GM23338 (cell line): ENCODE results near the gene TBRG4.

Experiments used
- CREB1 ChIP-seq: fragments of 250-450 bp; sonication (Bioruptor Pico); IDR thresholded peaks from 2 replicates; pipeline ENCODE4 v1.5.0; 2020; ENCODE audit warnings: low read depth, mild to moderate bottlenecking, moderate library complexity
- EZH2 ChIP-seq: fragments of 200-600 bp; sonication (generic); IDR thresholded peaks from one replicate; pipeline ENCODE4 v1.8.0; 2017; ENCODE audit warnings: antibody characterized with exemption, mild to moderate bottlenecking, low read depth; ENCODE audit not compliant: unreplicated experiment
- JUNB ChIP-seq: IDR thresholded peaks from one replicate; pipeline ENCODE4 v1.6.1; 2016; ENCODE audit warnings: antibody characterized with exemption; ENCODE audit not compliant: unreplicated experiment
- POLR2AphosphoS5 ChIP-seq: IDR thresholded peaks from 2 replicates; pipeline ENCODE4 v1.6.1; 2016; ENCODE audit warnings: antibody characterized with exemption, low read depth
- ZNF114 ChIP-seq: fragments of 250-450 bp; sonication (Bioruptor Pico); IDR thresholded peaks from 2 replicates; pipeline ENCODE4 v1.5.0; 2020; ENCODE audit warnings: mild to moderate bottlenecking, moderate library complexity
- TF ChIP-seq, protein P1 (sequence below), 2 experiments: fragments of 200-600 bp in 1 of 2; sonication (generic) in 1 of 2; conservative IDR thresholded peaks; 2 replicates each; pipeline versions ENCODE4 v1.5.1 to v1.6.1; 2016 to 2017; ENCODE audit warnings: antibody characterized with exemption in 2 of 2, low read depth in 2 of 2, mild to moderate bottlenecking in 2 of 2, moderate library complexity in 1 of 2
- TF ChIP-seq, protein P2 (sequence below): IDR thresholded peaks from one replicate; pipeline ENCODE4 v1.6.1; 2018; ENCODE audit warnings: antibody characterized with exemption; ENCODE audit not compliant: unreplicated experiment
- TF ChIP-seq, protein P3 (sequence below): fragments of 250-450 bp; sonication (Bioruptor Pico); IDR thresholded peaks from 2 replicates; pipeline ENCODE4 v1.5.0; 2020; ENCODE audit warnings: mild to moderate bottlenecking, moderate library complexity
- TF ChIP-seq, protein P4 (sequence below): IDR thresholded peaks from 2 replicates; pipeline ENCODE4 v1.6.1; 2016; ENCODE audit warnings: antibody characterized with exemption

DNA sequence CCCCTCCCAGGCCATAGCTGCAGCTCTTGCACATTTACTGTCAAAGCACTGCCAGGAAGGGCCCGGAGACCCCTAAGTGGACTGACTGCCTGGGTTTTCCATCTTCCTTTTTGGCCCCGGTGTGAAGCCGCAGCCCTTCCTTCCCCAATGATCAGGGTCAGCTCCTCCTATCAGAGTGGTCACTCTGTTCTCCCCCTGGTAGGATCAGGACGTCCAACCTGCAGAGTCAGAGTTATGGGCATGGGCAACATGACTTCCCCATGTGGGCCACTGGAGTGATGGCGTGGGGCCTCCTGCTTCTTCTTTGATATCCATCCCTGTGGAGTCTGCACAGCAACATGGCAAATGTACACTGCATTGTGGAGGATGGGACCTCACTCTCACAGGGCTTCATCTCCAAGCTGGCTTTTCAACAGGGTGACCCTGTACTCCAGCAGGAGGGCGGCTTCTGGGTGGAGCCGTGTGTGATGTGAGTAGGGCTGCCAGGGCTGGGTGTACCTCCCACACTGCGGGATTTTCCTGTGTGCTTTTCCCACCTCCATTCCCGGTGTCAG lies 39.7 kb upstream of the TBRG4 start:
- TF ChIP-seq EZH2 (no peak), JUNB (no peak), ZNF114 (CRISPR knock-in tag) (no peak), POLR2AphosphoS5 (no peak), CREB1 (CRISPR knock-in tag) (no peak)
- TF ChIP-seq, protein P1, sequence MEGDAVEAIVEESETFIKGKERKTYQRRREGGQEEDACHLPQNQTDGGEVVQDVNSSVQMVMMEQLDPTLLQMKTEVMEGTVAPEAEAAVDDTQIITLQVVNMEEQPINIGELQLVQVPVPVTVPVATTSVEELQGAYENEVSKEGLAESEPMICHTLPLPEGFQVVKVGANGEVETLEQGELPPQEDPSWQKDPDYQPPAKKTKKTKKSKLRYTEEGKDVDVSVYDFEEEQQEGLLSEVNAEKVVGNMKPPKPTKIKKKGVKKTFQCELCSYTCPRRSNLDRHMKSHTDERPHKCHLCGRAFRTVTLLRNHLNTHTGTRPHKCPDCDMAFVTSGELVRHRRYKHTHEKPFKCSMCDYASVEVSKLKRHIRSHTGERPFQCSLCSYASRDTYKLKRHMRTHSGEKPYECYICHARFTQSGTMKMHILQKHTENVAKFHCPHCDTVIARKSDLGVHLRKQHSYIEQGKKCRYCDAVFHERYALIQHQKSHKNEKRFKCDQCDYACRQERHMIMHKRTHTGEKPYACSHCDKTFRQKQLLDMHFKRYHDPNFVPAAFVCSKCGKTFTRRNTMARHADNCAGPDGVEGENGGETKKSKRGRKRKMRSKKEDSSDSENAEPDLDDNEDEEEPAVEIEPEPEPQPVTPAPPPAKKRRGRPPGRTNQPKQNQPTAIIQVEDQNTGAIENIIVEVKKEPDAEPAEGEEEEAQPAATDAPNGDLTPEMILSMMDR (conservative IDR thresholded peaks at IDR 0.05; ENCODE audit: low read depth in 2 of 2): no peak
- TF ChIP-seq, protein P2, sequence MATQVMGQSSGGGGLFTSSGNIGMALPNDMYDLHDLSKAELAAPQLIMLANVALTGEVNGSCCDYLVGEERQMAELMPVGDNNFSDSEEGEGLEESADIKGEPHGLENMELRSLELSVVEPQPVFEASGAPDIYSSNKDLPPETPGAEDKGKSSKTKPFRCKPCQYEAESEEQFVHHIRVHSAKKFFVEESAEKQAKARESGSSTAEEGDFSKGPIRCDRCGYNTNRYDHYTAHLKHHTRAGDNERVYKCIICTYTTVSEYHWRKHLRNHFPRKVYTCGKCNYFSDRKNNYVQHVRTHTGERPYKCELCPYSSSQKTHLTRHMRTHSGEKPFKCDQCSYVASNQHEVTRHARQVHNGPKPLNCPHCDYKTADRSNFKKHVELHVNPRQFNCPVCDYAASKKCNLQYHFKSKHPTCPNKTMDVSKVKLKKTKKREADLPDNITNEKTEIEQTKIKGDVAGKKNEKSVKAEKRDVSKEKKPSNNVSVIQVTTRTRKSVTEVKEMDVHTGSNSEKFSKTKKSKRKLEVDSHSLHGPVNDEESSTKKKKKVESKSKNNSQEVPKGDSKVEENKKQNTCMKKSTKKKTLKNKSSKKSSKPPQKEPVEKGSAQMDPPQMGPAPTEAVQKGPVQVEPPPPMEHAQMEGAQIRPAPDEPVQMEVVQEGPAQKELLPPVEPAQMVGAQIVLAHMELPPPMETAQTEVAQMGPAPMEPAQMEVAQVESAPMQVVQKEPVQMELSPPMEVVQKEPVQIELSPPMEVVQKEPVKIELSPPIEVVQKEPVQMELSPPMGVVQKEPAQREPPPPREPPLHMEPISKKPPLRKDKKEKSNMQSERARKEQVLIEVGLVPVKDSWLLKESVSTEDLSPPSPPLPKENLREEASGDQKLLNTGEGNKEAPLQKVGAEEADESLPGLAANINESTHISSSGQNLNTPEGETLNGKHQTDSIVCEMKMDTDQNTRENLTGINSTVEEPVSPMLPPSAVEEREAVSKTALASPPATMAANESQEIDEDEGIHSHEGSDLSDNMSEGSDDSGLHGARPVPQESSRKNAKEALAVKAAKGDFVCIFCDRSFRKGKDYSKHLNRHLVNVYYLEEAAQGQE: no peak
- TF ChIP-seq, protein P3, sequence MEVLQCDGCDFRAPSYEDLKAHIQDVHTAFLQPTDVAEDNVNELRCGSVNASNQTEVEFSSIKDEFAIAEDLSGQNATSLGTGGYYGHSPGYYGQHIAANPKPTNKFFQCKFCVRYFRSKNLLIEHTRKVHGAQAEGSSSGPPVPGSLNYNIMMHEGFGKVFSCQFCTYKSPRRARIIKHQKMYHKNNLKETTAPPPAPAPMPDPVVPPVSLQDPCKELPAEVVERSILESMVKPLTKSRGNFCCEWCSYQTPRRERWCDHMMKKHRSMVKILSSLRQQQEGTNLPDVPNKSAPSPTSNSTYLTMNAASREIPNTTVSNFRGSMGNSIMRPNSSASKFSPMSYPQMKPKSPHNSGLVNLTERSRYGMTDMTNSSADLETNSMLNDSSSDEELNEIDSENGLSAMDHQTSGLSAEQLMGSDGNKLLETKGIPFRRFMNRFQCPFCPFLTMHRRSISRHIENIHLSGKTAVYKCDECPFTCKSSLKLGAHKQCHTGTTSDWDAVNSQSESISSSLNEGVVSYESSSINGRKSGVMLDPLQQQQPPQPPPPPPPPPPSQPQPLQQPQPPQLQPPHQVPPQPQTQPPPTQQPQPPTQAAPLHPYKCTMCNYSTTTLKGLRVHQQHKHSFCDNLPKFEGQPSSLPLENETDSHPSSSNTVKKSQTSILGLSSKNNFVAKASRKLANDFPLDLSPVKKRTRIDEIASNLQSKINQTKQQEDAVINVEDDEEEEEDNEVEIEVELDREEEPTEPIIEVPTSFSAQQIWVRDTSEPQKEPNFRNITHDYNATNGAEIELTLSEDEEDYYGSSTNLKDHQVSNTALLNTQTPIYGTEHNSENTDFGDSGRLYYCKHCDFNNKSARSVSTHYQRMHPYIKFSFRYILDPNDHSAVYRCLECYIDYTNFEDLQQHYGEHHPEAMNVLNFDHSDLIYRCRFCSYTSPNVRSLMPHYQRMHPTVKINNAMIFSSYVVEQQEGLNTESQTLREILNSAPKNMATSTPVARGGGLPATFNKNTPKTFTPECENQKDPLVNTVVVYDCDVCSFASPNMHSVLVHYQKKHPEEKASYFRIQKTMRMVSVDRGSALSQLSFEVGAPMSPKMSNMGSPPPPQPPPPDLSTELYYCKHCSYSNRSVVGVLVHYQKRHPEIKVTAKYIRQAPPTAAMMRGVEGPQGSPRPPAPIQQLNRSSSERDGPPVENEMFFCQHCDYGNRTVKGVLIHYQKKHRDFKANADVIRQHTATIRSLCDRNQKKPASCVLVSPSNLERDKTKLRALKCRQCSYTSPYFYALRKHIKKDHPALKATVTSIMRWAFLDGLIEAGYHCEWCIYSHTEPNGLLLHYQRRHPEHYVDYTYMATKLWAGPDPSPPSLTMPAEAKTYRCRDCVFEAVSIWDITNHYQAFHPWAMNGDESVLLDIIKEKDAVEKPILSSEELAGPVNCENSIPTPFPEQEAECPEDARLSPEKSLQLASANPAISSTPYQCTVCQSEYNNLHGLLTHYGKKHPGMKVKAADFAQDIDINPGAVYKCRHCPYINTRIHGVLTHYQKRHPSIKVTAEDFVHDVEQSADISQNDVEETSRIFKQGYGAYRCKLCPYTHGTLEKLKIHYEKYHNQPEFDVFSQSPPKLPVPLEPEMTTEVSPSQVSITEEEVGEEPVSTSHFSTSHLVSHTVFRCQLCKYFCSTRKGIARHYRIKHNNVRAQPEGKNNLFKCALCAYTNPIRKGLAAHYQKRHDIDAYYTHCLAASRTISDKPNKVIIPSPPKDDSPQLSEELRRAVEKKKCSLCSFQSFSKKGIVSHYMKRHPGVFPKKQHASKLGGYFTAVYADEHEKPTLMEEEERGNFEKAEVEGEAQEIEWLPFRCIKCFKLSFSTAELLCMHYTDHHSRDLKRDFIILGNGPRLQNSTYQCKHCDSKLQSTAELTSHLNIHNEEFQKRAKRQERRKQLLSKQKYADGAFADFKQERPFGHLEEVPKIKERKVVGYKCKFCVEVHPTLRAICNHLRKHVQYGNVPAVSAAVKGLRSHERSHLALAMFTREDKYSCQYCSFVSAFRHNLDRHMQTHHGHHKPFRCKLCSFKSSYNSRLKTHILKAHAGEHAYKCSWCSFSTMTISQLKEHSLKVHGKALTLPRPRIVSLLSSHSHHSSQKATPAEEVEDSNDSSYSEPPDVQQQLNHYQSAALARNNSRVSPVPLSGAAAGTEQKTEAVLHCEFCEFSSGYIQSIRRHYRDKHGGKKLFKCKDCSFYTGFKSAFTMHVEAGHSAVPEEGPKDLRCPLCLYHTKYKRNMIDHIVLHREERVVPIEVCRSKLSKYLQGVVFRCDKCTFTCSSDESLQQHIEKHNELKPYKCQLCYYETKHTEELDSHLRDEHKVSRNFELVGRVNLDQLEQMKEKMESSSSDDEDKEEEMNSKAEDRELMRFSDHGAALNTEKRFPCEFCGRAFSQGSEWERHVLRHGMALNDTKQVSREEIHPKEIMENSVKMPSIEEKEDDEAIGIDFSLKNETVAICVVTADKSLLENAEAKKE (CRISPR knock-in tag): no peak
- TF ChIP-seq, protein P4, sequence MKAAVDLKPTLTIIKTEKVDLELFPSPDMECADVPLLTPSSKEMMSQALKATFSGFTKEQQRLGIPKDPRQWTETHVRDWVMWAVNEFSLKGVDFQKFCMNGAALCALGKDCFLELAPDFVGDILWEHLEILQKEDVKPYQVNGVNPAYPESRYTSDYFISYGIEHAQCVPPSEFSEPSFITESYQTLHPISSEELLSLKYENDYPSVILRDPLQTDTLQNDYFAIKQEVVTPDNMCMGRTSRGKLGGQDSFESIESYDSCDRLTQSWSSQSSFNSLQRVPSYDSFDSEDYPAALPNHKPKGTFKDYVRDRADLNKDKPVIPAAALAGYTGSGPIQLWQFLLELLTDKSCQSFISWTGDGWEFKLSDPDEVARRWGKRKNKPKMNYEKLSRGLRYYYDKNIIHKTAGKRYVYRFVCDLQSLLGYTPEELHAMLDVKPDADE: no peak
